HG03064 (cell line): ENCODE results near the gene GSG1.

ENCODE experiments used
- ATAC-seq: cut with Tn5 transposase; IDR thresholded peaks from one replicate; pipeline ENCODE4 v1.9.1; 2021; ENCODE audit warnings: low read depth; ENCODE audit not compliant: unreplicated experiment

The GSG1 gene

DNA sequence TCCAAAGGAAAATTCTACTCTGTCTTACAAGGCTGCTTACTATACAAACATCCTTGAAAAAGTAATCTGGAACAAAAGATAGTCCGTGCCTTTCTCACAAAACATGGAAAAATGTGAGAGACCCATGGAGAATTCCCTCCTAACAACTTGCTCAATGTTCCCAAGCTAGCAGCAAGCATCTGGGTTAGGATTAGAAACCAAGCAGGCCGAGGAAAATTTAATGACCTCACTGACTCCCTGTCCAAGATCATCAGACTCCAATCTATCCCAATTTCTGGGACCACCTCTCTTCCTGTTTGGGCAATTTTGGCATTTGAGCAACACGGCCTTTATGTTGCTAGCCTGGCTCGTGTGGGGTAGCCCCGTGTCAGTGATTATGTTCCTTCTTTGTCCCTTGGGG, 18.1 kb upstream of the GSG1 start:
- ATAC-seq = no peak

DNA sequence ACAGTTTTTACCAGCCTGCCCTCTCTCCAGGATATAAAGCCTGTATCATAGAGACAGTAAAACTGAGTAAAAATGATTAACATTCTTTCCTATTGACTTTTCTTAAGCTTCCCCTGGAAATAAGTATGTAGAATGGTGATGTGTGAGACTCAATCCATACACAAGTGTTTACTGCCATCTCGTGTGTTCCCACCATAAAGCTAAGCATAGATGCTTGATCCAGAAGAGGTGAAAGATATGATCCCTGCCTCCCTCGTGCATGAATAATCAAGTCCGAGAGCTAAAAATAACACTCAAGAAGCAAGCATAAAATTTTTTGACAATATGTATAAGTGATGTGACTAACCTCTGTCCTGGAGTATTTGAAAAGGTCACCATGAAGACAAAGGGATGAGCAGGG, 16.9 kb upstream of the GSG1 start:
- no peak for ATAC-seq

- no peak for ATAC-seq
Observed at GRCh38 chr12:13119826-13120225, 16.4 kb upstream of the GSG1 start.

- ATAC-seq = no peak
Observed at GRCh38 chr12:13117029-13117428, 13.6 kb upstream of the GSG1 start.

DNA sequence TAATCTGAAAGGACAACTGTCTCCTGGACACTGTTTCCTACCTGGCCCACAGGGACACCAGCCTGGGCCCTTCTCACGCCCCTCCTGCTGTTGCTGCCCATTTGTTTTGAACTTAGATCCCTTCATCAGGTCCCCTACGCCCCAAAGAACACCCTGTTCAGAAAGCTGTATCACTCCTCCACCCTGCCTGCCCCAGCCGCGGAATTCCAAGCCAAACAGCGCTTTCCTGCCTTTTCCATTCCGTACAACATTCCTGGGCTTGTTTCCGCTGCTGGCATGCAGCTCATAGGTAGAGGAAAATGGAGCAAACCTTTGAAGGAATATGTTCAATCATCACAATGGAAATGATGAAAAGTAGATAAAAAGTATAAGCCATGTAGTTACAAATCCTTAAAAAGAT, 12.8 kb upstream of the GSG1 start:
- ATAC-seq = no peak

- no peak for ATAC-seq
Observed at GRCh38 chr12:13114251-13115052, 11.0 kb upstream of the GSG1 start.

- no peak for ATAC-seq
Observed at GRCh38 chr12:13112968-13113367, 9.5 kb upstream of the GSG1 start.

GRCh38 chr12:13106666-13107065, 3.2 kb upstream of the GSG1 start:
- ATAC-seq = no peak

- ATAC-seq = no peak
Observed at GRCh38 chr12:13105781-13106180, 2.3 kb upstream of the GSG1 start.

- ATAC-seq = no peak
Observed at GRCh38 chr12:13104409-13104808, 942 bp upstream of the GSG1 start.

- ATAC-seq = no peak
Observed at GRCh38 chr12:13102461-13103195, 839 bp downstream of the GSG1 start.

DNA sequence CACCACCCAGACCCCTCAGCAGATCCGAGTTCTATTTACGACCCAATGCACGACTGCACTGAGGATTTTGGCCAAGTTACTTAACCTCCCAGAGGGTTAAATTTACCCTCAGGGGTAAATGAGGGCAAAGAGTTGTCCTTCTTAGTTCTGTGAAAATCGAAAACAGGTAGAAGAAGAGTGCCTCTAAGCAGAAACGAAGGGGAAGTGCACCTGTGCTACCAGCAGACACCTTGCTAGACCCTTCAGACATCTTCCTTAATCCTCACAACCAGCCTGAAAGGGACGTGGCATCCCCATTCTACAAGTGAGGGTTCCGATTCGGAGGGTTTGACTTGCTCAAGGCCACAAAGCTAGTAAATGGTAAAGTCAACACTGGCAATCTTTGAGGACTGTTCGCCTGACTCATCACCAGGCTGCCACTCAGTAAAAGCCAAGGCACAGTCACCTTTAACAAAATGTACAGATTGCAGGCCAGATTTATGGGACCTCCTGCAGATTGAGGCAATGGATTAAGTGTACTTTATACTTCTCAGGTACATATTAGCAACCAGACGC, 1.6 kb downstream of the GSG1 start:
- no peak for ATAC-seq

DNA sequence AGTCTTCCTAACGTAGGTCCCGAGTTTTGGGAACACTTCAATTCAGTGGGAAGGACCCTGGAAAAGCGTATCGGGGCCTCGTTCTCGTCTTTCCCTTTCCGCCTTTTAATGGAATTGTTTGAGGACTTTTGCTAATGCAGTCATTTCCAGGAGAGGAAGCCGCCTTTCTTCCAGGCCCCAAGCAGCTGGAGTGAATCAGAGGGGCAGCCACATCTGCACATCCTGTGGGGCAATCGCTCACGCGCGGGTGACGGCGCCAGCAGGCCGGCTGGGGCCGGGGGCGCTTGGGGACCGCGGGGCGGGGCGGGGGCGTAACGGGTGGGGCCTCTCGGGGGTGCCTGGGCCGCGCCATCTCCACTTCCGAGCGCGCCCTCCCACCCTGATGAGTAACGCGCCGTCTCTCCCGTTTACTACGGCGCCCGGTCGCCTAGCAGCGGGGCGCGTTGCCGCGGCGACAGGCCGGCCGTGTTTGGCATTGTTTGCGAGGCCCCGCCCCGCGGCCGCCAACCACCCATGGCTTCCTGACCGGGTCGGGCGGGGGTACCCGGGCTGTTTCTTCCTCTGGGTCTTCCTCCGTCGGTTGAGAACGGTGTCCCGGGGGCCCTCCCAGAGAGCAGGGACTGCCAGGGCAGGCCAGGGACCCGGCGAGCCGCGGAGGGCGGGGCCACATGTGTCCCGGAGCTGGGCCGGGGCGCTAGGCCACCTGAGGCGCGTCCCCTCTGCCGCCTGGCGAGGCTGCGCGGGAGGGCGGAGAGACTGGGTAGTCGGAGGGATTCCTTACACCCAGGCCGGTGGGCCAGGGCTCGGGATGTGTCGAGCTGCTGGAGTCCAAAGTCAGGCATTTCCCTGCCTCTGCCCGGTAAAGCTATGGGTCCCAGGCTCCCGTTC, 2.3 kb downstream of the GSG1 start:
- peak; percentile 85 for ATAC-seq

- ATAC-seq = no peak
Observed at GRCh38 chr12:13100605-13100881, 2.9 kb downstream of the GSG1 start.

DNA sequence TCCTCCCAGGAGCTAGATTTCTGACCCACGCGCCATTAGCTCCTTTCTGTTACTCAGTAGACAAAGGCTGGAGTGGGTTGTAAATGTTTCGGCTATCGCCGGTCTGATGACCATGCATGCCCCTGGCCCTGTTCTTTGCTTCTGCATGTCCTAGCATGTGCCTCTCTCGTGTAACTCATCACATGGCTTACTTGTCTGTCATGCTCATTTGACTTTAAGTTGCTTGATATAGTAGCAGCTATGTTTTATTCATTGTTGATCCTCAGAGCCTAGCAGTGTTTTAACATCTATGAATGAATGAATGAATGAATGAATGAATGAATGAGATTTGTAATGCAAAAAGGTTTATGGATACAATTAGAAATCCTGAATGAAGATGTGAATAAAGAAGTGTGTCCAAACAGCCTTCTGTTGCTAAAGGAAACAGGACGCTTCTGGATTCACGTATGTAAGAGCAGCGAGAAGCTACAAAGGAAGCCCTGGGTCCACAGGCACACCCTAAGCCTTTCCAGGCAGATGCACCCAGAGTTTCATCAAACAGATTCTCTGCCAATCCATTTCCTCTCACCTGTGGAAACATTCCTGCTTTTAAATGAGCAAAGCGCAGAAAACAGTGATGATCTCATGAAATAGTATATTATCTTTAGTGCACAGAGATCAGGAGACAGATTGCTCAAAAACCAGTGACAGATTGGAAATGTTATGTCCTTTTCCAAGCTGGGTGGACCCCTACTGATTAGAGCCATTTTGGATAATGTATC, 3.4 kb downstream of the GSG1 start:
- ATAC-seq = no peak

DNA sequence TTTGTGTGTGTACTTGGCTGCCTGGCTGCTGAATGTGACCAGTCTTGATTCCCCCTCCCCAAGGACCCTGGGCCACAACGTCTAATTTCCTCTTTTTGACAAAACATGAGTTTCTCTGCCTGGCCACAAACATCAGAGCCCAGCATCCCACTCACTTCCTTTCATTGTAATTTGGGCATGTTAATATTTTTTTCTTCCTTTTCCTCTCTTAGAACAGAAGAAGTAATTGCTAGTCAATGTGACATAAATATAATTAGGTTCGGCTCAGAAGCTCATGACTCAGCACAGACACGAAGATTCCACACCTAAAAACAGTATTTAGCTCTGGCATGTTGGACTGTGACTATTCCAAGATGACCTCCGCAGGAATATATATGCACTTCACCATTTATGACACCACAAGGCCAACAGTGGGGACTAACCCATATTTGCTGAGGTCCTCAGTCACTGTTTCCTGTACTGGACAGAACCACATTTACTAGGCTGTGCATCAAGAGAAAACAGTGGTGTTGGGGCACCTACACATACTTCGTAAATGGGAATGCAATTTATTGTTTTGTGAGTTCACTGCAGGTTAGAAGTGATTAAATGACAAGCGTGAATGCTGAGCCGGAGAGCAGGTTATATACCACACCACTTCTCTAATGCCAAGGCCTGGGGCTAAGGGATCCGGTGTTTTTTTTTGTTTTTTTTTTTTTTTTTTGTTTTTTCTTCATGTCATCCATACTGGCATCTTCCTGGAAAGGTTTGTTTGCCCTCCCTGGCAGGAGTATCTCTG, 4.2 kb downstream of the GSG1 start:
- ATAC-seq = no peak

DNA sequence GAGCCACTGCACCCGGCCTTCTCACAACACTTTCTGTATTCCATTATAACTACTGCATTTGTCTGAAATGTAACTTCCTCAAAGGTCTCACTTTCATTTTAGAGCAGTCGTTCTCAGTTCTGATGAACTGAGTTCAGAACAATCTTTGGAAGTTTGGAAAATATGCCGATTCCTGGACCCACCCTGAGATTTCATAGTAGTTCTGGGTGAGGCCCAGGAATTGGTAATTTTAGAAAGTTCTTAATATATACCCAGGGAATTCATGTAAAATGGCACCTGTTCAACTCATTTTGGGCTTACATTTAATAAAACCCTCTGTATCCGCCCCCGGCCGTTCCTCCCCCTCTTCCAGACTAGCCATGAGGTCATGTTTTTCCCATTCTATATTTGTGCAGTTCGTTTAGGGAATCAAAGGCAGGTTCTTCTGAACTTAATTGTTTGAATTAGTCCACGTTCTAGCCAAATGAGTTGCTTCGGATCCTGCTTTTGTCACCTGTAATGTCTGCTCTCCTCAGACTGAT, 5.9 kb downstream of the GSG1 start:
- ATAC-seq = no peak

DNA sequence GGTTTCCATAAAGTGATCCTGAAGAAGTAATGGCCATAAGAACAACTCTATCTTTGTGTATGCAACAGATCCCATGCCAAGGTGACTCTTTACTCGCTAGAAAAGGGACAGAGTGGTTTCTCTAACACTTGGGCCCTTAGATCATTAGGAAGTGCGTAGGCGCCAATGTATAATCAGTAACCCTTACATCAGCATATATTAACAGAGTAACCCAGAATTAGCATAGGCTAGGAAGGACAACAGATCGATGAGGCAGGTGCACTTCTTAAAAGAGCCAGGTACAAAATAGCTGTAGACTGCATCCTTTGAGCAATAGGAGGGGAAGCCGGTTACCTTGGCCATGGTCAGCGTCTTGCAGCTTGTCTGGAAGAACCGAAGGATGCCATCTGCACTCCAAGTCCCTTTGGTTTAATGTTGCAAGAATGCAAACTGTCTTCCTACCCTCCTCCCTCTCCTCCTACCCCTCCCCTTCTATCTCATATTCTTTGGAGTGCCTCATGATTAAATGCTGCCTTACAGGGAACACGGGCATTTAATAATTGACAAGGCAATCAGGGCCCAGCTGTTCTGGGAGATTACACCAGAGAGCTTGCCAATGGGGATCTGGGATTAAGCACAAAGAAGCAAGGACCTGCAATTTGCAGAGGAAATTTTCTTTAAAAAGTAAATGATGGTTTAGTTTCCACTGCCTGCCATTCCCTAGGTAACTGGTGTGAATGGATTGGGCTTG, 8.0 kb downstream of the GSG1 start:
- ATAC-seq = no peak

- no peak for ATAC-seq
Observed at GRCh38 chr12:13094367-13094766, 9.1 kb downstream of the GSG1 start.
